ENCODE measurements around the gene HS6ST3.

- TF ChIP-seq POLR2A (IDR thresholded peaks at IDR 0.05; ENCODE audit: low read depth, low read length): no peak
- TF ChIP-seq POLR2AphosphoS5 (IDR thresholded peaks at IDR 0.05; ENCODE audit: low read depth, low read length): no peak
- no peak for TF ChIP-seq TAF1 (IDR thresholded peaks at IDR 0.05; ENCODE audit: borderline replicate concordance, low read depth, low read length)
These were observed 37.3 kb upstream of the HS6ST3 start for GRCh38 chr13:96052656-96053002.

Data from GM12892 (cell line).